Measurements from ENCODE around the gene SLC4A4.

- no peak for TF ChIP-seq CTCF (IDR thresholded peaks at IDR 0.05)
- TF ChIP-seq POLR2A (IDR thresholded peaks at IDR 0.05), result no peak
- no peak for TF ChIP-seq POLR2AphosphoS5 (IDR thresholded peaks at IDR 0.05)
These were observed 270.3 kb downstream of the SLC4A4 start for GRCh38 chr4:71609167-71609566.

Measured in sigmoid colon (tissue), 4 donors.